Measurements from ENCODE around the gene DPEP2.
A peak's percentile ranks its signal among the peaks of the same experiment; 100 is the strongest.
"Not testable (repeated sequence)": the region's sequence is repeated elsewhere in the genome, so short reads cannot be mapped to it uniquely, and the experiment has no call there.

Gene DPEP2

GRCh38 chr16:68013440-68013839 lies 14.2 kb upstream of the DPEP2 start:
- intact Hi-C loops (cut with DNase I): no loop called here
- DNase-seq: no peak

GRCh38 chr16:68009872-68010271 lies 10.6 kb upstream of the DPEP2 start:
- intact Hi-C loops (cut with DNase I); DNase-seq: not testable (repeated sequence)

GRCh38 chr16:68009157-68009735 lies 10.0 kb upstream of the DPEP2 start:
- intact Hi-C loops (cut with DNase I): no loop called here
- DNase-seq: no peak

DNA sequence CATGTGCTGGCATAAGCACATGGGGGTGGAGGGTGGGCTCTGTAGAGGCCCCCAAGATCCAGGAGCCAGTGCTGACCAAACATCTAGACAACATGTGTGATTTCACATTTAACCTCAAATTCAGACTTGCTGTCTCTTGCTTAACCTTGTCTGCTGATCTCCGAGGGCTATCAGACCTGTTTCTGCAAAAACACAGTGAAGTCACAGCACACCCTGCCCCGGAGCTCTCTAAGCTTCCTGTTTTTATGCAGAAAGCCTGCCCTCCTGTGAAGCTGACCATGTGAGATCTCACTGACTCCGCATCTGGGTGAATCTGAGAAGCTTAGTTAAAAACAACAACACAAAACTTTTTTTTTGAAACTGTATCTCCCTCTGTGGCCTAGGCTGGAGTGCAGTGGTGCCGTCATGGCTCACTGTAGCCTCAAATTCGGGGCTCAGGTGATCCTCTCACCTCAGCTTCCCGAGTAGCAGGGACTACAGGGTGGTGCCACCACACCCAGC lies 6.6 kb upstream of the DPEP2 start:
- peak in 11 of 42 donors; percentile 7 to 53 (median 19) for DNase-seq
- intact Hi-C loops (cut with DNase I): no loop called here

DNA sequence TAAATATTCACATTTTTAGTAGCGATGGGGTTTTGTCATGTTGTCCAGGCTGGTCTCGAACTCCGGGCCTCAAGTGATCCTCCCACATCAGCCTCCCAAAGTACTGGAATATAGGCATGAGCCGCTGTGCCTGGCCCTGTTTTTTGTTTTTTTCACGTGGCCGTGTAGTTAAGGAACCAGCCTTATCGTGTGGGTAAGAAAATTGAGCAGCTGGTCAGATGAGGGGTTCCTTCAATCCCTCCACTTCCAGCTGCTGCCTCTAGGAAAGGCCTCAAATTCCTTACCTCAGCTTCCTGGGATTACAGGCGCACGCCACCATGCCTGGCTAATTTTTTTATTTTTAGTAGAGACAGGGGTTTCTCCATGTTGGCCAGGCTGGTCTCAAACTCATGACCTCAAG lies 5.9 kb upstream of the DPEP2 start:
- intact Hi-C loops (cut with DNase I): no loop called here

DNA sequence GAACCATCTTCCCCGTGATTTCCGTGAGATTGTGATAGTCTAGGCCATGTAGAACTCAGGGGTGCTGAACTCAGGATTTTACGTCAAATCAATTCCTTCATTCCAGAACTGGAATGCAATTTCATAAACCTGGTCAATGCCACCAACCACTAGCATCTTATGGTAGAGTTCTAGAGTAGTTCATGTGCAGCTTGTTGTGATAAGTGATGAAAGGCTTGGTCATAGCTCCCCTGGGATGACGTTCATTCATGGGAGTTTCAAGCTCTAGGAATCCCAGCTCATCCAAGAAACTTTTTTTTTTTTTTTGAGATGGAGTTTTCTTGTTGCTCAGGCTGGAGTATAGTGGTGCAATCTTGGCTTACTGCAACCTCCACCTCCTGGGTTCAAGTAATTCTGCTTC lies 3.7 kb upstream of the DPEP2 start:
- intact Hi-C loops (cut with DNase I): no loop called here
- DNase-seq: no peak

More for the DNA sequence above, 5.9 kb upstream of the DPEP2 start:
- DNase-seq: no peak

DNA sequence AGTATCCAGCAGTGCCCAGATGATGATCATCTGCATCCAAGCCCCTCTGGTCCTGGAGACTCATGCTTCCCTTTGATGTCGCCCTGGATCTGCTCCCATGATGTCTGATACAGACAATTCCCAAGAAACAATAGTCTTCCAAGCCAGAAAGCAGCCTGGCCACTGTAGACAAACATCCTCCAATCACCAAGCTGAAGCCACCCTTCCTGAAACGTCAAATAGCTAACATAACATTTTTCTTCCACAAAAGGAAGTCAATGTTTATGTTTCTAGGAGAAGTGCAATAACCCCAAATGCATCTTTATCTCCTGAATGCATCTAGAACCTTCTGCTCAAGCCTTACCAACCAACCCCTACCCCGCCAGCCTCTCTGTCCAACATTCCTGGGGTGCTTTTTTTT lies 1.2 kb upstream of the DPEP2 start:
- no peak for DNase-seq
- intact Hi-C loops (cut with DNase I): no loop called here

DNA sequence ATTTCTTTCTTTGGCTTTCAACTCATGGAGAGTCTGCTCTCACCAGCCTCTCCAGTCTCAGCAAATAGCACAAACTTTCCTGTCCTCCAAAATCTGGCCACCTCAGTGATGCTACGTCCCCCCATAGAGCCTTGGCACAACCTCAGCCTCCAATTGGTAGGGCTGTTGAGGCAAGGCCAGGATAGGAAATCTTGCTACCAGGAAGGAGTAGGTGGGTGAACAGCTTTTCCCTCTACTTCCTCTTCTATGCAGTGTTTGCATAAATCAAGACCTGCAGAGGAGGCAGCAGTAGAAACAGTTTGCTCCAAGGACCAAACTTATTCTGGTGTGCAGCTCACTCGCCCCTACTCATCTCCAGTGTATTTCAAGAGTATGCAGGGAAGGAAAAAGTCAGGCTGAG lies 701 bp upstream of the DPEP2 start:
- no peak for DNase-seq

GRCh38 chr16:67998231-67998778 lies 979 bp downstream of the DPEP2 start:
- DNase-seq; intact Hi-C loops (cut with DNase I): not testable (repeated sequence)

More for the DNA sequence above, 701 bp upstream of the DPEP2 start:
- intact Hi-C loops (cut with DNase I): no loop called here

GRCh38 chr16:67996666-67997065 lies 2.6 kb downstream of the DPEP2 start:
- no peak for DNase-seq
- intact Hi-C loops (cut with DNase I): no loop called here

DNA sequence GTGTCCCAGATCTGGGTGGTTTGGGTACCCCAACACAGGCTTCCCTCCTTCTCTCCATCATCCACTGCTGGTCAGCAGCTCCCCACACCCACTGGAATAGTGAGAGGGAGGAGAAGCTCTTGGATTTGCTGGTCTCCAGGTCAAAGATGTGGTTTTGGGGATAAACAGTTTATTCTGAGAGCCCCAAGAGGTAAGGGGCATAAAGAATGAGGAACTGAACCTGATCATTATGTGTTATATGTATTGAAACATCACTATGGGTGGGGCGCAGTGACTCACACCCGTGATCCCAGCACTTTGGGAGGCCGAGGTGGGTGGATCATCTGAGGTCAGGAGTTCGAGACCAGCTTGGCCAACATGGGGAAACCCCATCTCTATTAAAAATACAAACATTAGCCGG lies 3.9 kb downstream of the DPEP2 start:
- intact Hi-C loops (cut with DNase I): no loop called here
- DNase-seq: no peak

GRCh38 chr16:67994040-67994408 lies 5.3 kb downstream of the DPEP2 start:
- DNase-seq; intact Hi-C loops (cut with DNase I): not testable (repeated sequence)

GRCh38 chr16:67993207-67994039 lies 5.9 kb downstream of the DPEP2 start:
- peak; percentile 27 to 87 (median 72) for DNase-seq
- intact Hi-C loops (cut with DNase I): loop anchor here (2.0 kb wide), 1 partner anchor 47 kb away; no protein-coding TSS in a partner anchor

- DNase-seq: no peak
- intact Hi-C loops (cut with DNase I): loop anchor here (2.0 kb wide), 1 partner anchor 48 kb away; no protein-coding TSS in a partner anchor
These were observed 6.5 kb downstream of the DPEP2 start for GRCh38 chr16:67992661-67993206.

DNA sequence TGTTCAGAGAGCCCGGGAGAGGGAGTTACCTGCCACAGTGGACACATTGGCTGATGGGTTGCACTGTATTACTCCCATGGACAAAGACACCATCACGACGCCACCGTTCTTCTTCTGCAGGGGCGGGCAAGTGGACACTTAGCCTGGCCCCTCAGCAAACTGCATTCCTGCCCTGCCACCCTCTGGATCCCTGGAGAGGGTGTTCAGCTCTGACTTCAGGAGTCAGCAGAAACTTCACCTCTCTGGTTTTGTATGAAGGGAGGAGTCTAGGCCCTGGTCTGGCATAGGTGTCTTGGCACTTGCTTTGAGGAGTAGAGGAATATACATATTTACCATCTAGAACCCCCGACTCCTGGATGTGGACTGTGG lies 9.3 kb downstream of the DPEP2 start:
- intact Hi-C loops (cut with DNase I): no loop called here

GRCh38 chr16:67989322-67990017 lies 9.8 kb downstream of the DPEP2 start:
- no peak for DNase-seq
- intact Hi-C loops (cut with DNase I): no loop called here

More for the DNA sequence above, 9.3 kb downstream of the DPEP2 start:
- DNase-seq: no peak

- intact Hi-C loops (cut with DNase I): no loop called here
These were observed 10.6 kb downstream of the DPEP2 start for GRCh38 chr16:67988675-67989074.

GRCh38 chr16:67987460-67988160 lies 11.7 kb downstream of the DPEP2 start:
- intact Hi-C loops (cut with DNase I): no loop called here
- peak in 11 of 42 donors; percentile 19 to 59 (median 27) for DNase-seq

More at GRCh38 chr16:67988675-67989074, 10.6 kb downstream of the DPEP2 start:
- no peak for DNase-seq

DNA sequence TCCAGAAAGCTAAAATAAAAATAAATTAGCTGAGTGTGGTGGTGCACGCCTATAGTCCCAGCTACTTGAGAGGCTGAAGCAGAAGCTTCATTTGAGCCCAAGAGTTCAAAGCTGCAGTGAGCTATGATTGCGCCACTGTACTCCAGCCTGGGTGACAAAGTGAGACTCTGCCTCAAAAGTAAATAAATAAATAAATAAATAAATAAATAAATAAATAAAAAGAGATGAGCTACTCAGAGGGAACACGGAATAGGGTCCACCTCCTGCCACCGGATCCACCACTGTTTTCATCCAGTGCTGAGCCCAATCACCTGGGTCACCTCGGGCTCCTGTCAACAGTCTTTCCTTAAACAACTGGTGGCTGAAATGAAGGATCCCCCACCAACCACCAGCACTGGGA lies 12.3 kb downstream of the DPEP2 start:
- DNase-seq: no peak
- intact Hi-C loops (cut with DNase I): no loop called here
